ENCODE data around the gene AP2A2. TPM values are rescaled to one million over a fixed set of nuclear protein-coding genes. Genes with fewer than 3 reads are reported as not detected.

Gene AP2A2
- total RNA-seq, 1 experiment from 2014 or later: 62.0 TPM

- TF ChIP-seq CTCF (conservative IDR thresholded peaks at IDR 0.05; ENCODE audit: low read depth, low read length) (no peak), EZH2 (IDR thresholded peaks at IDR 0.05; ENCODE audit: borderline replicate concordance, low read depth, low read length, poor library complexity, severe bottlenecking) (no peak)
- H3K4me1 ChIP-seq (ENCODE audit: insufficient read depth, low read length, poor library complexity, severe bottlenecking): peaks cover 29% of the 10 kb centered on the region
- no TSS peak for BruUV-seq (replicated peaks)
- no peaks in the 10 kb centered on the region for H3K9me3 ChIP-seq (ENCODE audit: low read depth, low read length, poor library complexity, severe bottlenecking)
- ChIA-PET CTCF (no interaction called here), POLR2A (ENCODE audit: low non-redundant PET) (no interaction called here)
- no peak overlapping the region for H3K27ac ChIP-seq (ENCODE audit: low read depth, low read length, poor library complexity, severe bottlenecking)
- H3K27me3 ChIP-seq (replicated peaks; ENCODE audit: insufficient read depth, low read depth, low read length, poor library complexity): no peaks in the 10 kb centered on the region
- no peak overlapping the region for H3K4me3 ChIP-seq (ENCODE audit: low read depth, low read length, poor library complexity, severe bottlenecking)
- H3K36me3 ChIP-seq (ENCODE audit: insufficient read depth, low read length, poor library complexity, severe bottlenecking): peaks cover 21% of the 10 kb centered on the region
- intact Hi-C loops (cut with micrococcal nuclease; ENCODE audit: unreplicated experiment): no loop called here
- DNase-seq (ENCODE audit: low spot score): no peak
Observed at GRCh38 chr11:895331-896110, 30.1 kb upstream of the AP2A2 start.

- H3K4me1 ChIP-seq (ENCODE audit: insufficient read depth, low read length, poor library complexity, severe bottlenecking): peaks cover 17% of the 10 kb centered on the region
- no peaks in the 10 kb centered on the region for H3K27me3 ChIP-seq (replicated peaks; ENCODE audit: insufficient read depth, low read depth, low read length, poor library complexity)
- no peak for TF ChIP-seq EZH2 (IDR thresholded peaks at IDR 0.05; ENCODE audit: borderline replicate concordance, low read depth, low read length, poor library complexity, severe bottlenecking)
- TF ChIP-seq CTCF (conservative IDR thresholded peaks at IDR 0.05; ENCODE audit: low read depth, low read length): no peak
- peaks cover 30% of the 10 kb centered on the region for H3K36me3 ChIP-seq (ENCODE audit: insufficient read depth, low read length, poor library complexity, severe bottlenecking)
- CTCF ChIA-PET: no interaction called here
- POLR2A ChIA-PET (ENCODE audit: low non-redundant PET): no interaction called here
- no TSS peak for BruUV-seq (replicated peaks)
- H3K27ac ChIP-seq (ENCODE audit: low read depth, low read length, poor library complexity, severe bottlenecking): peak overlapping the region; percentile 80
- H3K4me3 ChIP-seq (ENCODE audit: low read depth, low read length, poor library complexity, severe bottlenecking): no peak overlapping the region
- intact Hi-C loops (cut with micrococcal nuclease; ENCODE audit: unreplicated experiment): no loop called here
- DNase-seq (ENCODE audit: low spot score): peak; percentile 78
- no peaks in the 10 kb centered on the region for H3K9me3 ChIP-seq (ENCODE audit: low read depth, low read length, poor library complexity, severe bottlenecking)
Observed at GRCh38 chr11:897253-898142, 28.2 kb upstream of the AP2A2 start.

- H3K27me3 ChIP-seq (replicated peaks; ENCODE audit: insufficient read depth, low read depth, low read length, poor library complexity): no peaks in the 10 kb centered on the region
- peaks cover 17% of the 10 kb centered on the region for H3K4me1 ChIP-seq (ENCODE audit: insufficient read depth, low read length, poor library complexity, severe bottlenecking)
- ChIA-PET CTCF (interaction anchor here (0.5 kb wide), 1 partner anchor 41 kb away, joined by 5 read pairs; no protein-coding TSS in a partner anchor), POLR2A (ENCODE audit: low non-redundant PET) (no interaction called here)
- no peaks in the 10 kb centered on the region for H3K9me3 ChIP-seq (ENCODE audit: low read depth, low read length, poor library complexity, severe bottlenecking)
- no TSS peak for BruUV-seq (replicated peaks)
- intact Hi-C loops (cut with micrococcal nuclease; ENCODE audit: unreplicated experiment): no loop called here
- DNase-seq (ENCODE audit: low spot score): peak; percentile 69
- H3K27ac ChIP-seq (ENCODE audit: low read depth, low read length, poor library complexity, severe bottlenecking): peak overlapping the region; percentile 80
- H3K4me3 ChIP-seq (ENCODE audit: low read depth, low read length, poor library complexity, severe bottlenecking): no peak overlapping the region
- peaks cover 36% of the 10 kb centered on the region for H3K36me3 ChIP-seq (ENCODE audit: insufficient read depth, low read length, poor library complexity, severe bottlenecking)
- TF ChIP-seq EZH2 (IDR thresholded peaks at IDR 0.05; ENCODE audit: borderline replicate concordance, low read depth, low read length, poor library complexity, severe bottlenecking) (no peak), CTCF (conservative IDR thresholded peaks at IDR 0.05; ENCODE audit: low read depth, low read length) (peak; percentile 52)
Observed at GRCh38 chr11:898143-898511, 27.5 kb upstream of the AP2A2 start.
